Stimulated activated CD8-positive, alpha-beta memory T cell treated with anti-CD3 and anti-CD28 coated beads, Interleukin-2, amount 100 ng/mL, for 1 hour (primary cell): ENCODE data around the gene NFAT5.
"Not testable (repeated sequence)": the region's sequence is repeated elsewhere in the genome, so short reads cannot be mapped to it uniquely, and the experiment has no call there.

Experiments used
- DNase-seq, 2 donors: peaks; one replicate each; pipeline ENCODE4 v3.0.0-alpha.2; 2020; ENCODE audit warnings: low read depth in 2 of 2

Gene NFAT5

DNA sequence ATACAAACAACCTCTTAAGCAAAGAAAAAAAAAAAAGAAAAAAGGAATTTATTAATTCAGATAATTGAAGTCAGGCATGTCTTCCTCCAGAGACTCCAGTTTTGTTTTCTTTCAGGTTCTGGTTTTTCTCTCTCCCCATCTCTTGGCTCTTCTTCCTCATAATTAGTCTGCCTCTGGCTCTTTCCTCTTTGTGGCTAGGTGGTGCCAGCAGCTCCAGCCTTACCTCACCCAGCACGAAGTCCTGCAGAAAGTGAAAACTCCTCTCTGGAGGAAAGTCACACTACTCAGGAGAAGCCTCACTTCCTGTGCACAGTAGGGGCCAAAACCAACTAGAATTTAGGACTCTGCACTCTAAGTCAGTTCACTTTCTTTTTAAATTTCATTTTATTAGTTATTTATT, 10.3 kb upstream of the NFAT5 start:
- no peak for DNase-seq

DNA sequence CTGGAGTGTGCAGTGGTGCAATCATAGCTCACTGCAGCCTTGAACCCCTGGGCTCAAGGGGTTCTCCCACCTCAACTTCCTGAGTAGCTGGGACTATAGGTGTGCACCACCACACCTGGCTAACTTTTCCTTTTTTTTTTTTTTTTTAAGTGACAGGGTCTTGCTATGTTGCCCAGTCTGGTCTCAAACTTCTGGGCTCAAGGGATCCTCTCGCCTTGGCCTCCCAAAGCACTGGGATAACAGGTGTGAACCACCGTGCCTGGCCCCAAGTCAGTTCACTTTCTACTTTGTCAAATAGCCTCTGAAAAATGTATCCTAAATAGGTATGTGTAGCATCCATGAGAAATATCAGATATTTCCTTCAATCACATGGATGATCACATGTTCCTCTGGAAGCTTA, 9.9 kb upstream of the NFAT5 start:
- DNase-seq: no peak

DNA sequence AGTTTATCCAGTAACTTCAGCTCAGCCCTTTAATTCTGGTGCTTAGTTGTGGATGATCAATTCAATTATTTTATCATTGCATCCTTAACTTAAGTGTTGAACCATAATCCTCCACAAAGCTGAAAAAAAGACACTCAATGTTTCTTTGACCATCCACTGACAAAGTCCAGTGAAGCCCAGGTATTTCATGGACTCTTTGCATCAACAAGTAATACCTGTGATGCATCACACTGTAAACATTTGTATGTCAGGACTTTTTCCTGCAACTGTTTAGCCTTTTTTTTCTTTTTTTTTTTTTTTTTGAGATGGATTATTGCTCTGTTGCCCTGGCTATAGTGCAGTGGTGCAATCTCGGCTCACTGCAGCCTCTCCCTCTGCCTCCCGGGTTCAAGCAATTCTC, 6.6 kb upstream of the NFAT5 start:
- no peak for DNase-seq

DNA sequence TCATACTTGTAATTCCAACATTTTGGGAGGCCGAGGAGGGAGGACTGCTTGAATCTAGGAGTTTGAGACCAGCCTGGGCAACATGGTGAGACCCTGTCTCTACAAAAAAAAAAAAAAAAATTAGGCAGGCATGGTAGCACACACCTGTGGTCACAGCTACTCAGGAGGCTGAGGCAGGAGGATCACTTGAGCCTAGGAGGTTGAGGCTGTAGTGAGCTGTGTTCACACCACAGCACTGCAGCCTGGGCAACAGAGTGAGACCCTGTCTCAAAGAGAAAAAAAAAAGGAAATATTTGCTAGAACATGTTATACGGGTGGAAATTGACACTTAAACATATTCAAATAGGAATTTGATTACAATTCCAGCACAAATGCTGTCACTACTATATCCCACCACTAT, 4.4 kb upstream of the NFAT5 start:
- DNase-seq: not testable (repeated sequence)

DNA sequence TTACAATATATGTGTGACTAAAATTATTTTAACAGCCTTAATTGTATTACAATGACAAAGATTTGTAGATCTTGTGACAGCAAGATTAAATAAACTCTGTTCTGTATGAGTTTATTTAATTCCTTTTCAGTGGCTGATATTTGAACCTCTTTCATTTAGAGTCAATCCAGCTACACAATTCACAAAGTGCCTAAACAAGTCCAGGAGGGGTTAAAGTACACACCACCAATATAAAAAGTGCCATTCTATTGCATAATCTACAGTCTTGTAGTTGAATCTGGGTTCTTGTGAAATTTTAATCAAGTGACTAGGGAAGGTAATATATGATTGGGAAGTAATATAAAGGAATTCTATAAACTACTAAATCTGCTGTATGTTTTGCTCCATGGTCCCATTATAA, 3.9 kb upstream of the NFAT5 start:
- DNase-seq: no peak

DNA sequence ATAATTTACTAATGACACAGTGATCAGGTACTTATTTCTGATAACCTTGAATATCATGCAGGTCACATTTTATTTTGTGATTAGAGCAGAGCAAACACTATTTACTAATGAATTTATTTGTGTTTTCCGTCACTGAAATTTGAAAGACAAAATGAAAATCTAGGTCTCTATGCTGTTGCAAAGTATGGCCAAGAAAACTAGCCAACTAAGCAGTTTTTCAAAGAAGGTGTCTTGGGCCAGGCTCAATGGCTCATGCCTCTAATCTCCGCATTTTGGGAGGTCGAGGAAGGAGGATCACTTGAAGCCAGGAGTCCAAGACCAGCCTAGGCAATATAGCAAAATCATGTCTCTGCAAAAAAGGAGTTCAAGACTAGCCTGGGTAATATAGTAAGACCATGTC, 3.0 kb upstream of the NFAT5 start:
- DNase-seq: no peak

DNA sequence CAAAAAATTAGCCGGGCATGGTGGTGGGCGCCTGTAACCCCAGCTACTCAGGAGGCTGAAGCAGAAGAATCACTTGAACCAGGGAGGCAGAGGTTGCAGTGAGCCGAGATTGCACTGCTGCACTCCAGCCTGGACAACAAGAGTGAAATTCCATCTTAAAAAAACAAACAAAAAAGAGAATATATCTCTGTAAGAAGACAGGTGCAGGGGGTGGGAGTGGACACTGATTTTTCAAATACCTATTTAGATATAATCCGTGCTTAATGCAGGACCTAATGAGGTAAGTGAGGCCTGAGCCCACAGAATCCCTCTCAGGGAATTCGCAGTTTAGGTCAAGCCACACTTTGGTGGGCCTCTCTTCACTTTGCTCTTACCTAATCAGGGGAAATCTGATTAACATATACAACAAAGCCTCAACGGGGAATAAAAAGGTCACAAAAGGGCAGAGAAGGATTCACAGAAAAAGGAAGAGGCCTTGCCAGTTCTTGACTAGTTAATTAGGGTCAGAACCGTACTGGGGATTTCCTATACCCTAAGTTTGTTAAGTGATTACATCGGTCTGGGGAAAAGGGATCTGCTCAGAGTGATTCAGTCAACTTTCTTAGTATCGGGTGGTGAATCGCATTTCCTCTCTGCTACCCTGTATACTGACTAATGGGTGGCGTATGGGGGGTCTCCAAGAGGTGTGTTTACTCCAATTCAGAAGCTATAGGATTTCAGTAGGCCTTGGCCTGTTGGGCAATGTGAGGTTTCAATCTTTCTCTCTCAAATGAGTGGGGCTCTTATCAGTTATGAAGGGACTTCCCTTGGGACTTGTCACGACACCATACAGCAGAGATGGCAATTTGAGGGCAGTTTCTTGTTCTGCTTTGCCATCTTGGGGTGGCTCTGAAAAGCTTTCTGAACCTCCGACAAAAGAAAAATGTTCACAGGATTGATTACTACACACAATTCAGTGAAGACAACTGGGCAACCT, 1.9 kb upstream of the NFAT5 start:
- peak in 1 of 2 donors; percentile 36 for DNase-seq

DNA sequence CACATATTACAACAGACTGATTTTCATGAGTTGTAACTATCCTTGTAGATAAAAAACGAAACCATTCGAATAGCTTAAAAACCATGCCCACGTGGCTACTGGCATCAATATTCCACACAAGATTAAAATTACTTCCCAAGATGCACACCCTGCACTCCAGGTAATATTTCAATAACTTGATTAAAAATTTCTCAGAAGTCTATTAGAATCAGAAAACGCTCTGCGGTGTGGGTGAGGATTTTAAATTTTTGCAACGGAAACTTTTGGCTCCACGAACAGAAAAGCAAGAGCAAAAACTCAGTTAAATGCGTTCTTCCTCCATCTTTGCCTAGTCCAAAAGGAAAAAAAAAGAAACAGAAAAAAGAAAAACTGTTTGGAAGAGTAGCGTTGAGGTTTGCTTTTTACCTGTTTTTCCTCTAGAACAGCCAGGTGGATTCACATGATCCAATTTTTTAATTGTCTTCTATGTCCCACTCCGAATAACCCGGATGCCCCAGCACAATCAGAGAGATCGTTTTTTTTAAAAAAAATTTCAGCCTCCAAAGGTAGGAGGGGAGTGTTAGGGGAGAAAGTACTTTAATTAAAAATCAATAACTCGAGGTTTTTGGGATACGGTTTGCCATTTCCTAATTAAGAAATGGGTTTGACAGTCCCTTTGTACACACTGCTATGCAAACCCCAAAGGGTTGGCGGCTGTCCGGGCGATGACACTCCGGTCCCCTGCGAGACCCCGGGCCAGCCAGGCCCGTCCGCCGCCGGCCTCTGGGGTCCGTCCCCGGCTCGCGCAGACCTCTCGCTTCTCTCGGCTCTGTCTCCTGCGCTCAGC, 708 bp upstream of the NFAT5 start:
- DNase-seq: no peak

DNA sequence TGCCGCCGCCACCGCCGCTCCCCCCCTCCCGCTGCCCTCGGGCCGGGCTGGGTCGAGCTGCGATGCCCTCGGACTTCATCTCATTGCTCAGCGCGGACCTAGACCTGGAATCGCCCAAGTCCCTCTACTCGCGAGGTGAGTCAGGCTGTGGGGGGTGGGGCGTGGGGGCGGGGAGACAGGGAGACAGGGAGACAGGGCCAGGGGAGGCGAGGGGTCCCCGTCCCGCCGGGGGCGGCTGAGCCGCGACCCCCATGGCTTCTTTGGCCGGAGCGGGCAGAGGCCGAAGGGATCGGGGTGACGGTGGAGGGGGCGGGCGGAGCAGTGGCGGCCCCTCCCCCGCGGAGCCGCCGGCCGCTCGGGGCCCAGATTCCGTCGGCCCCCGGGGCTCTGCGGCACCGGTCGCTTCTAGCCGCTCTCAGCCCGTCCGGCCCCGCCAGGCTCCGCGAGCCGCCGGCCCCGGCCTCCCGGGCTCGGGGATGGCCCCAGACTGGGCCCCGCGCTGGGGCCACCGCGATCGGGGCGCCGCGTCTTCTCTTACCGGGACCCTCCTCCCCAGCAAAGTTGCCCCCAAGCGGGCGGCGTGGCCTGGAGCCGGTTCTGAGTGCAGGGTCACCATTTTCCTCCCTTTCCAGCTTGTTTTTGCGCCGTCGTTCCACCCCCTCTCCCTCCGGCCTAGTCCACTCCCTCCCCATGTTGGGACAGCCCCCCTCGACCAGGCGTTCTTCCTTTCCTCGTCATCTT, 644 bp downstream of the NFAT5 start:
- no peak for DNase-seq

DNA sequence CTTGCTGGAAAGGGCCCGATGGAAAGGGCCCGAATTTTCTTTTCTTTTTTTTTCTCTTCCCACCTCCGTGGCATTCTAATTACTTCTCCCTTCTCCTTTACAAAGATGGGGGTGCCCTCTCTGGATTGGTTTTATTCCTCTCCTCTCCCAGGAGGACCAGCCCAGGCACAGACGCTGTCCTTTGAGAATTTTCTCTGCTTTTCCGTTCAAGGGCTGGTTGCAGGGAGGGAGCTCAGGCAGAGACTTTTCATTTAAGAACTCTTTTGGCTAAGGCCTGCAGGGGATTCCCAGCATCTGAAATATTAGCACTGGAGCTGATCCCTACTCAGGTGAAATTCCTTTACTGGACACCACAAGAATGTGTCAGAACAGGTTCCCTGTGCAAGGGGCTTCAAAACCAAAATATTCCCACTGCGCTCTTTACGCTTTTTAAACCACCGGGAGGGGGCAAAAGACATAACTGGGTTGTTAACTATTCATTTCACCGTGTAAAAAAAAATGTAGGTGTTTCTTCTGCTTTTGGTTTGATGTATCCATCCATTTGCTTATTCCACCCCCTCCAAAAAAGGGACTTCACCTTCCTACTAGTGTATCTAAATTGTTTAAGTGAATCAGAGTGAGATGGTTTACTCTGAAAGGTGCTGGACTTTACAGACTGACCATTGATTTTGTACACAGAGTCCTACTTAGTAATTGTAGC, 1.4 kb downstream of the NFAT5 start:
- DNase-seq: no peak

DNA sequence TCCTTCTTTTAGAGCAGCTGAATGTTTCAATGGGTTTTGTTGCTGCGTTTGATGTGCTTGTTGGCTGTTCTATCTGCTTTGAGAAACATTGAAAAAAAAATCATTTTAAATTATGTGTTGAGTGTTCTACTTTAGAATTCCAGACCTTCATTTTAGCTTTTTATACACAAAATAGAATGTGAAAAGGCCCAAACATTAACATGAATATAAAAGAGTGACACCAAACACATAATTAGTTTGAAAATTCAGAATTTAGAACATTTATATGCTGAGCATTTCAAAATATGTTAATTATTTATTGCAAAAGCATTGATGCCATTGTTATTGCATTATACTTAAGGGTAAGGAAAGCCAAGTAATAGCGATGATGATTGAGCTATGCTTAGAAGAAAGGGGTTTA, 2.9 kb downstream of the NFAT5 start:
- no peak for DNase-seq

DNA sequence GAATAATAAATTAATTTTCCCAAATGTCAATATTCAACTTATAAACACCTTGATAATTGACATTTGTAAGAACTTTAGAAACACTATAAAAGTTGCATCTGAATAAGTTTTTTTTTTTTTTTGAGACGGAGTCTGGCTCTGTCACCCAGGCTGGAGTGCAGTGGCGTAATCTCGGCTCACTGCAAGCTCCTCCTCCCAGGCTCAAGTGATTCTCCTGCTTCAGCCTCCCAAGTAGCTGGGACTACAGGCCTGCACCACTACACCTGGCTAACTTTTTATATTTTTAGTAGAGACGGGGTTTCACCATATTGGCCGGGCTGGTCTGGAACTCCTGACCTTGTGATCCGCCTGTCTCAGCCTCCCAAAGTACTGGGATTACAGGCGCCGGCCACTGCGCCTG, 13.0 kb downstream of the NFAT5 start:
- DNase-seq: not testable (repeated sequence)

DNA sequence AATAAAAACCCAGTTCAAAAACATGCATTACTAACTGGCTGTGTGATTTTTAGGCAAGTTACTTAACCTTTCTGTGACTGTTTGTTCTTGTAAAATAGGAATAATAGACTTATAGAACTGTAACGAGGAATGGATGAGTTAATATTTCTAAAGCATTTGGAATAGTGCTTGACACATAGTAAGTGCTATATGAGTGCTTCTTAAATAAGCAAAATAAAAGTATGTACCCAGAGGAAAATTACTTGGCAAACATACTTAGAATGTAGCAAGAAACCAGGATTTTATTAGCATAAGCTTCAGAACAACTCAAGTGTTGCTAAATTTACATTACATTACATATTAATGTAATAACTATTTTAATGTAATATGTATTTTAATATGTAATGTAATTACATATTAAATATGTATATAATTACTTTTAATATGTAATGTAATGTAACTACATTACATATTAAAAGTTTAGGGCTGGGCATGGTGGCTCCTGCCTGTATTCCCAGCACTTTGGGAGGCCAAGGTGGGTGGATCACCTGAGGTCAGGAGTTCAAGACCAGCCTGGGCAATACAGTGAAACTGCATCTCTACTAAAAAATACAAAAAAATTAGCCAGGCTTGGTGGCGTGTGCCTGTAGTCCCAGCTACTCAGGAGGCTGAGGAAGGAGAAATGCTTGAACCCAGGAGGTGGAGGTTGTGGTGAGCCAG, 14.2 kb downstream of the NFAT5 start:
- no peak for DNase-seq

DNA sequence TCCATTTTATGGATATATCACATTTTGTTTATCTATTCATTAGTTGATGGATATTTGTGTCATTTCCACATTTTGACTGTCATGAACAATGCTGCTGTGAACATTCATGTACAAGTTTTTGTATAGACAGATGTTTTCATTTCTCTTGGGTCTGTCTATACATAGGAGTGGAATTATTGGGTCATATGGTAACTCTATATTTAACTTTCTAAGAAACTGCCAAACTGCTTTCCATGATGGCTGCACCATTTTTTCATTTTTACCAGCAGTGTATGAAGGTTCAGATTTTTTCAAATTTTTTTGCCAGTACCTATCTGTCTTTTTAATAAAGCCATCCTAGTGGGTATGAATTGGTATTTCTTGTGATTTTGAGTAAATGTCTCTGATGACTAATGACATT, 15.5 kb downstream of the NFAT5 start:
- DNase-seq: no peak

DNA sequence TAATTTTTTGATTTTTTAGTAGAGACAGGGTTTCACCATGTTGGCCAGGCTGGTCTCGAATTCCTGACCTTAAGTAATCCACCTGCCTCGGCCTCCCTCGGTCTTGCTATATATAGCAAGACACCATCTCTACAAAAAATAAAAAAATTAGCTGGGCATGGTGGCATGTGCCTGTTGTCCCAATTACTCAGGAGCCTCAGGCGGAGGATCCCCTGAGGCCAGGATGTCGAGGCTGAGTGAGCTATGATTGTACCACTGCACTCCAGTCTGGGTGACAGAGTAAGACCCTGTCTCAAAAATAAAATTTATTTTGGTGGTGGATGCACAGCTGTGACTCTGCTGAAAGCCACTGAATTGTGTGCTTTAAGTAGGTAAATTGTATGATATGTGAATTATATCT, 18.7 kb downstream of the NFAT5 start:
- DNase-seq: not testable (repeated sequence)

DNA sequence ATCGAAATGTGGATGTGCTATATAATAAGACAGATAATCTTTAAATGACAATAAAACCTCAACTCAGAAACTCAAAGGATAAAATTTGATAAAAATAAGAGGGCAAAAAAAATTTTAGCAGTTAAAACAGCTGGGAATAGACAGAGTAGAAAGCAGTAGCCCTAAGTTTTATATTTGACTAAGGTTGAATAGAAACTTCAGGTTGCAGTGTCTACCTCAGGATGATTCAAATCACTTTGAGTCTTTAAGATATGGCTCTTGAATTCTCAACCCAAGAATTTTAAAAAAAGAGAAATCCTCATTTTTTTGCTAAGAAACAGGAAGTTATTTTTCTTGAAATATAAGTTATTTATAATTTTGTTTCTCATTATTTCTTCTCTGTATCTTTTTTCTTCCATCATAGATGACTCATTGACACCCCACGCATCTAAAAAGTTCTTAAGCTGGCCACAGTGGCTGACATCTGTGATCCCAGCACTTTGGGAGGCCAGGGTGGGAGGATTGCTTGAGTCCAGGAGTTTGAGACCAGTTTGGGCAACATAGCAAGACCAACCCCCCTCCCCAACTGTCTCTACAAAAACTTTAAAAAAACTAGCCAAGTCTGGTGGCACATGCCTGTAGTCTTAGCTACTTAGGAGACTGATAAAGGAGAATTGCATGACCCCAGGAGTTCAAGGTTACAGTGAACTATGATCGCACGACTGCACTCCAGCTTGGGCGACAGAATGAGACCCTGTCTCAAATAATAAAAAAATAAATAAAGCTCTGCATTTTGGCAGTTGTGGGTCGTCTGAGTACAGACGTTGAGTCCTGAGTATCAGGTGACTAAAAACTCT, 23.9 kb downstream of the NFAT5 start:
- DNase-seq: no peak

DNA sequence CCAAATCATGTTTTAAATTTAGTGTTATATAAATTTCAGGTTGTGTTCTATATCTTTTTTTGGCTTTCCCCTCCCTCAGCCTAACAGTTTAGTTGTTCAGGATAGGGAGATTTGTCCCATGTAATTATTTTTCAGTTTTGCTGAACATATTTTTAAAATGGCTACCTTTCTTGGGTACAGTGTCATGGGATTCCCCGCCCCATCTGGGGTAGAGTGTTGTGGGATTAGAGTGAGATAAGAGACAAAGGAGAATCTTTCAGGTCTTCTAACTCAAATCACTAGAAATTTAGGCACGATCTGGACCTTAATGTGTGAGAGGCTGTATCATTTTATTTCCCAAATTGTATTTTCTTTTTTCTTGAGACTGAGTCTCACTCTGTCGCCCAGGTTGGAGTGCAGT, 24.8 kb downstream of the NFAT5 start:
- no peak for DNase-seq

DNA sequence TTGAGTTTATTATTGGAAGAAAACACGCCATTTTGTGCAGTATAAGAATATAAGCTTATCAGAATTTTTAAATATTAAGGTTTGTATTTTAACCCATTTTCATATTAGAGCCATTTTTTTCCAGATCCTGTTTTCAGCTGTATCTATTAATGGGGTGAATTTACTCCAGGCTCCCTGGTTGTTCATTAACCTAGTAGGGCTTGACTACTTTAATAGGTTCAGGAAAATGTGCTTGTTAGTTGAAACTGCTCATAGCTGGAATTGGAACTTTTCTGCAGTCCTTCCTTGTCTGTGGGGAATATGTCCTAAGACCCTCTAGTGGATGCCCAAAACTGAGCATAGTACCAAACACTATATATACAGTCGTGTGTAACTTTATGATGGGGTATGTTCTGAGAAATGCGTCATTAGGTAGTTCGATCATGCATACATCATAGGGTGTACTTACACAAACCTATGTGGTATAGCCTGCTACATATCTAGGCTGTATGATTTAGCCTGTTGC, 28.0 kb downstream of the NFAT5 start:
- no peak for DNase-seq

DNA sequence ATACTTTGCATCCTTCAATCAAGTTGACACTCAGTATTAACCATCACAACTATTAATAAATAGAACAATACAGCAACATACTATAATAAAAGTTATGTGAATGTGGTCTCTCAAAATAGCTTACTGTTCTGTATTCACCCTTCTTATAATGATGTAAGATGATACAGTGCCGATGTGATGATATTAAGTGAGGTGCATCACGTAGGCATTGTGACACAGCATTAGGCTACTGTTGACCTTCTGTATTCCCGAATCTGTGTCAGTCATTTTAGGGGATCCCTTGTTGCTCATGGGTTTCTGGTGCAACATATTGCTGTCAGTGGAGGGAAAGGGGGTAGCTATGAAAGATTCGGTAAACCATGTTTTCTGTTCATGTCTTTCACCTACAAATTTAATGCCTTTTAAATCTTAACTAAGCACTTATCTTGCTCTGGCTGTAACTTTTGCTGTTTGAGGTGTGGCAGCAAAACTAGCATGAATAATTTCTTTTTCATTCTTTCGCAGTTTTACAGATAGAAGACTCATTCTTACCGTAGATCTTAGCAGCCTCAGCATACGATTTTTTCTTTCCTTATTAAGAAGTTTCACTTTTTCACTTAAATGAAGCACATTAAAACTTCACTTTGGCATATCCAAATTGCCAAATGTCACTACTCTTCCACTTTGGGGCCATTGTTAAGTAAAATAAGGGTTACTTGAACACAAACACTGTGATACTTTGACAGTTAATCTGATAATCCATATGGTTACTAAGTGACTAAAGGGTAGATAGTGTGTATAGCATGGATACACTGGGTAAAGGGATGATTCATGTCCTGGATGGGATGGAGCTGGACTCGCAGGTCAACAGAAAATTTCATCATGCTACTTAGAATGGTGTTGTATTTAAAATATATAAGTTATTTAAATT, 29.6 kb downstream of the NFAT5 start:
- DNase-seq: no peak
